ENCODE measurements around the gene DTNBP1. TPM values are rescaled to one million over a fixed set of nuclear protein-coding genes. Genes with fewer than 3 reads are reported as not detected.

The DTNBP1 gene
- total RNA-seq, 1 donor from 2014 or later = 18.2 TPM

DNA sequence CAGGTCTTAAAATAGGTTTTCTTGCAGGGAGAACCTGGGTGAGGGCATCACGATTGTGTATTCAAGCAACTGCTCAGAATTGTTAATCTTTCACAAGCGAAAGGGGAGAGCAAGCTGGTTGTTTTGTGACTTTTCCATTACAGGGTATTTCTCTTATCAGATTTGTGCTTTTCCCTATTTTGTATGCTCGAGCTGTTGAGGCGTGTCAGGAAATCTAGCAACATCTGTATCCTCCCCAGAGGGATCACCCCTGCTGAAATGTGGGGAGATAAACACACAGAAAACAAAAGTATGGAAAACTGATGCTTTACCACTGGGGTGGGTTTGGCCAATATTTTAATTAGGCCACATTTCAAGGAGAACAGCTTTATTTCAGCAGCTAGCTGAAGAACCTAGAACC lies 187.0 kb downstream of the DTNBP1 start:
- Histone ChIP-seq H3K9me3 (no peaks in the 10 kb centered on the region), H3K4me1 (peaks cover 22% of the 10 kb centered on the region), H3K4me3 (no peak overlapping the region), H3K27me3 (no peaks in the 10 kb centered on the region), H3K36me3 (no peaks in the 10 kb centered on the region), H3K27ac (no peak overlapping the region)
- intact Hi-C loops (cut with DNase I) = no loop called here
- DNase-seq (ENCODE audit: extremely low spot score in 2 of 2) = peak in 1 of 2 donors; percentile 40
- TF ChIP-seq POLR2AphosphoS5 (IDR thresholded peaks at IDR 0.05; ENCODE audit: insufficient read depth in 1 of 2, low read depth in 1 of 2) (no peak), POLR2A (IDR thresholded peaks at IDR 0.05) (no peak)
- TF ChIP-seq, protein P1, sequence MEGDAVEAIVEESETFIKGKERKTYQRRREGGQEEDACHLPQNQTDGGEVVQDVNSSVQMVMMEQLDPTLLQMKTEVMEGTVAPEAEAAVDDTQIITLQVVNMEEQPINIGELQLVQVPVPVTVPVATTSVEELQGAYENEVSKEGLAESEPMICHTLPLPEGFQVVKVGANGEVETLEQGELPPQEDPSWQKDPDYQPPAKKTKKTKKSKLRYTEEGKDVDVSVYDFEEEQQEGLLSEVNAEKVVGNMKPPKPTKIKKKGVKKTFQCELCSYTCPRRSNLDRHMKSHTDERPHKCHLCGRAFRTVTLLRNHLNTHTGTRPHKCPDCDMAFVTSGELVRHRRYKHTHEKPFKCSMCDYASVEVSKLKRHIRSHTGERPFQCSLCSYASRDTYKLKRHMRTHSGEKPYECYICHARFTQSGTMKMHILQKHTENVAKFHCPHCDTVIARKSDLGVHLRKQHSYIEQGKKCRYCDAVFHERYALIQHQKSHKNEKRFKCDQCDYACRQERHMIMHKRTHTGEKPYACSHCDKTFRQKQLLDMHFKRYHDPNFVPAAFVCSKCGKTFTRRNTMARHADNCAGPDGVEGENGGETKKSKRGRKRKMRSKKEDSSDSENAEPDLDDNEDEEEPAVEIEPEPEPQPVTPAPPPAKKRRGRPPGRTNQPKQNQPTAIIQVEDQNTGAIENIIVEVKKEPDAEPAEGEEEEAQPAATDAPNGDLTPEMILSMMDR (IDR thresholded peaks at IDR 0.05) = no peak

DNA sequence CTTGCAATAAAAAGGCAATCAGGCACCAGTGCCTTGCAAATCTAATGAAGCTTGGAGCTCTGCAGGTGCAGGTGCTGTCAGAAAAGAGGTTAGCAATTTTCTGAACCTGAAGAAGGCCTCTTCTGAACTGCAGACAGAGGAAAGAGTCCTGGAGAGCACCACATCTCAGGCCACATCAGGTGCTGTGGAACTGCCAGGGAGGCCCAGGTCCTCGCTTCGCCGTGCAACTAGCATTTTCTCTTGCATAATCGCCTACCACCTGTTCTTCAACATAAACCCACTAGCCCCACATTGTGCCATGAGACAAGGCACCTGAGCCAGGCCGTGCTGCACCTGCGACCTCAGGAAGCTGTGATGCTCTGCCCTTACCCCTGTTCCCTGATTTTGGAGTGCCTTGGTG lies 187.6 kb downstream of the DTNBP1 start:
- Histone ChIP-seq H3K36me3 (peaks cover 0 to 3% of the 10 kb centered on the region in 2 donors), H3K27me3 (no peaks in the 10 kb centered on the region), H3K9me3 (no peaks in the 10 kb centered on the region), H3K4me3 (no peak overlapping the region), H3K27ac (no peak overlapping the region), H3K4me1 (peaks cover 22% of the 10 kb centered on the region)
- TF ChIP-seq POLR2AphosphoS5 (IDR thresholded peaks at IDR 0.05; ENCODE audit: insufficient read depth in 1 of 2, low read depth in 1 of 2) (no peak), POLR2A (IDR thresholded peaks at IDR 0.05) (no peak)
- TF ChIP-seq, protein P1 (IDR thresholded peaks at IDR 0.05) = no peak
- peak in 1 of 2 donors; percentile 65 for DNase-seq (ENCODE audit: extremely low spot score in 2 of 2)
- intact Hi-C loops (cut with DNase I) = no loop called here

- Histone ChIP-seq H3K4me1 (peaks cover 13% of the 10 kb centered on the region), H3K4me3 (no peak overlapping the region), H3K27me3 (no peaks in the 10 kb centered on the region), H3K36me3 (peaks cover 0 to 4% of the 10 kb centered on the region in 2 donors), H3K9me3 (no peaks in the 10 kb centered on the region), H3K27ac (no peak overlapping the region)
- intact Hi-C loops (cut with DNase I) = no loop called here
- TF ChIP-seq POLR2AphosphoS5 (IDR thresholded peaks at IDR 0.05; ENCODE audit: insufficient read depth in 1 of 2, low read depth in 1 of 2) = no peak
- TF ChIP-seq POLR2A (IDR thresholded peaks at IDR 0.05) = no peak
- TF ChIP-seq, protein P1 (IDR thresholded peaks at IDR 0.05) = no peak
- no peak for DNase-seq (ENCODE audit: extremely low spot score in 2 of 2)
These were observed 188.6 kb downstream of the DTNBP1 start for GRCh38 chr6:15474196-15474595.

- Histone ChIP-seq H3K27me3 (no peaks in the 10 kb centered on the region), H3K36me3 (peaks cover 0 to 4% of the 10 kb centered on the region in 2 donors), H3K9me3 (no peaks in the 10 kb centered on the region), H3K27ac (no peak overlapping the region), H3K4me1 (peaks cover 13% of the 10 kb centered on the region), H3K4me3 (no peak overlapping the region)
- intact Hi-C loops (cut with DNase I) = no loop called here
- peak in 1 of 2 donors; percentile 28 for TF ChIP-seq POLR2AphosphoS5 (IDR thresholded peaks at IDR 0.05; ENCODE audit: insufficient read depth in 1 of 2, low read depth in 1 of 2)
- TF ChIP-seq, protein P1 (IDR thresholded peaks at IDR 0.05) = no peak
- DNase-seq (ENCODE audit: extremely low spot score in 2 of 2) = peak in 1 of 2 donors; percentile 83
These were observed 189.1 kb downstream of the DTNBP1 start for GRCh38 chr6:15473741-15474161.

DNA sequence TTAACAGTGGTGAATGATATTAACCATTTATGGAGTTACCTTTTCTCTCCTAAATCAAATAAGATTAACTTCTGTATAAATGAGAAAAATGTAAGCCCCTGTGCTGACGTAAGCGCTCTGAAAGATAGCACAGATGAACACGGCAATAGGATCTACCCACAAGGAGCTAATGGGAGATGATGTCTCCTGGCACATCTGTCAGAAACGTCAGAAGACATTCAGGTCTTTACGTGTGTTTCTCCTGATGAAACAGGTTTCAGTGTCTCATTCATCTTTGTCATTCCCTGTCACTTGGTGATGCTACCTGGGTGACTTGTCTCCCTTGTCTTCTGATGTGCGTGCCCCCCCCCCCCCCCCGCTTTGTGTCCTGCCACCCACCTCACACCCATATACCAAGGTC lies 189.7 kb downstream of the DTNBP1 start:
- DNase-seq (ENCODE audit: extremely low spot score in 2 of 2) = peak in 1 of 2 donors; percentile 13
- H3K36me3 ChIP-seq = peaks cover 0 to 4% of the 10 kb centered on the region in 2 donors
- TF ChIP-seq POLR2A (IDR thresholded peaks at IDR 0.05) (no peak), POLR2AphosphoS5 (IDR thresholded peaks at IDR 0.05; ENCODE audit: insufficient read depth in 1 of 2, low read depth in 1 of 2) (no peak)
- TF ChIP-seq, protein P1 (IDR thresholded peaks at IDR 0.05) = no peak
- no peak overlapping the region for H3K27ac ChIP-seq
- H3K4me3 ChIP-seq = no peak overlapping the region
- peaks cover 13% of the 10 kb centered on the region for H3K4me1 ChIP-seq
- intact Hi-C loops (cut with DNase I) = no loop called here
- no peaks in the 10 kb centered on the region for H3K27me3 ChIP-seq
- H3K9me3 ChIP-seq = no peaks in the 10 kb centered on the region

All from vagina (tissue), 2 donors.